IPS-11a (cell line): ENCODE results near the gene DHRS2.
"Not testable (repeated sequence)": the region's sequence is repeated elsewhere in the genome, so short reads cannot be mapped to it uniquely, and the experiment has no call there.

Experiments used
- H3K4me3 ChIP-seq: one replicate; pipeline ENCODE4 v1.5.1; 2013; ENCODE audit warnings: low read depth, low read length, control low read depth

Gene DHRS2

DNA sequence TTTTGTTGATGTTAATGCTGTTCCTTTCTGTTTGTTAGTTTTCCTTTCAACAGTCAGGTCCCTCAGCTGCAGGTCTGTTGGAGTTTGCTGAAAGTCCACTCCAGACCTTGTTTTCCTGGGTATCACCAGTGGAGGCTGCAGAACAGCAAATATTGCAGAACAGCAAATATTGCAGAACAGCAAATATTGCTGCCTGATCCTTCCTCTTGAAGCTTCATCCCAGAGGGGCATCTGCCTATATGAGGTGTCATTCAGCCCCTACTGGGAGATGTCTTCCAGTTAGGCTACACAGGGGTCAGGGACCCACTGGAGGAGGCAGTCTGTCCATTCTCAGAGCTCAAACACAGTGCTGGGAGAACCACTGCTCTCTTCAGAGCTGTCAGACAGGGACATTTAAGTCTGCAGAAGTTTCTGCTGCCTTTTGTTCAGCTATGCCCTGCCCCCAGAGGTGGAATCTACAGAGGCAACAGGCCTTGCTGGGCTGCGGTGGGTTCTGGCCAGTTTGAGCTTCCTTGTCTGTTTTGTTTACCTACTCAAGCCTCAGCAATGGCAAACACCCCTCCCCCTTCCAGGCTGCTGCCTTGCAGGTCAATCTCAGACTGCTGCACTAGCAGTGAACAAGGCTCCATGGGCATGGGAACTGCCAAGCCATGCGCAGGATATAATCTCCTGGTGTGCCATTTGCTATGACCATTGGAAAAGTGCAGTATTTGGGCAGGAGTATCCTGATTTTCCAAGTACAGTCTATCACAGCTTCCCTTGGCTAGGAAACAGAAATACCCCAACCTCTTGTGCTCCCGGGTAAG is 53.7 kb downstream of the DHRS2 start:
- not testable (repeated sequence) for H3K4me3 ChIP-seq

- H3K4me3 ChIP-seq, result no peak overlapping the region
Measured at GRCh38 chr14:23692416-23692815, 56.3 kb downstream of the DHRS2 start.

- H3K4me3 ChIP-seq, result no peak overlapping the region
Measured at GRCh38 chr14:23693252-23693775, 57.1 kb downstream of the DHRS2 start.

GRCh38 chr14:23694085-23694948 is 58.2 kb downstream of the DHRS2 start:
- H3K4me3 ChIP-seq, result no peak overlapping the region
